ENCODE measurements around the gene PTPRS.
"Not testable (repeated sequence)": the region's sequence is repeated elsewhere in the genome, so short reads cannot be mapped to it uniquely, and the experiment has no call there.

PTPRS gene

DNA sequence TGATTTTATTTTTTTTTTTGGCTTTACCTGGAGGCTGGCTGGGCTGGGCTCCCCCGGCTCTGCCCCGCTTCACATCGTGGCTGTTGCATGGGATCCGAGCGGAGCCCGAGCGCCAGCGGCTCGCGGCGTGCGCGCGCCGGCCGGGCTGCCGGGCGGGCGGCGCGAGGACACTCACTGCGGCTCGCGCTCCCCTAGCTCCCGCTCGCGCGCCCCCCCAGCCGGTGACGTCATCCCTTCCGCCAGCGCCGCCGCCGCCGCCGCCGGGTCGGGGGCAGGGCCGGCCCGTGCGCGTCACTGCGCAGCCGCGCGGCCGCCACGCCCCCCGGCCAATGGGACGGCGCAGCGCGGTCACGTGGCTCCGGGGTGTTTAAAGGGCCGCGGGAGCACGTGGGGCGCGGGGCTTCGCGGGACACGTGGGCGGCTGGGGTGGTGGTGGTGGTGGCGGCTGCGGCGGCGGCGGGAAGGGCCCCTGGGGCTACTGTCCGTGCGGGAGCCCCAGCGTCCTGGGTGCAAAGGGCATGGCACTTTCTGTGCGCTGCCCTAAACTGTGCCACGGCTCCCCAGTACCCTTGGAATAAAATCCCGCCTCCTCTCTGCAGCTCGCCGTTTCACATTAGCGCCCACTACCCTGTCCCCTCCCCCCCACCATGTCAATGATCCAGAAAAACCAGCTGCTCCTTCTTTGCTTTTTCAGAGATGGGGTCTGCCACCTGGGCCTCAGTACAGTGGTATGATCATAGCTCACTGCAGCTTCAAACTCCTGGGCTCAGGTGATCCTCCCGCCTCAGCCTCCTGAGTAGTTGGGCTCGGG lies at the start of gene PTPRS:
TSS of gene PTPRS (minus strand) at position 176 of the 811 bp plus-strand sequence. CDS start 54,672 bp downstream, outside the sequence.
- peaks cover 5% of the 10 kb centered on the region for H3K9me3 Mint-ChIP-seq
- H3K4me1 Mint-ChIP-seq = peaks cover 31% of the 10 kb centered on the region
- H3K27me3 Mint-ChIP-seq = peaks cover 78% of the 10 kb centered on the region
- H3K4me3 Mint-ChIP-seq = peak within 1 kb of the TSS; percentile 72
- peaks cover 6% of the 10 kb centered on the region for H3K36me3 Mint-ChIP-seq
- ATAC-seq = peak; percentile 34
- H3K27ac Mint-ChIP-seq = no peak within 1 kb of the TSS

DNA sequence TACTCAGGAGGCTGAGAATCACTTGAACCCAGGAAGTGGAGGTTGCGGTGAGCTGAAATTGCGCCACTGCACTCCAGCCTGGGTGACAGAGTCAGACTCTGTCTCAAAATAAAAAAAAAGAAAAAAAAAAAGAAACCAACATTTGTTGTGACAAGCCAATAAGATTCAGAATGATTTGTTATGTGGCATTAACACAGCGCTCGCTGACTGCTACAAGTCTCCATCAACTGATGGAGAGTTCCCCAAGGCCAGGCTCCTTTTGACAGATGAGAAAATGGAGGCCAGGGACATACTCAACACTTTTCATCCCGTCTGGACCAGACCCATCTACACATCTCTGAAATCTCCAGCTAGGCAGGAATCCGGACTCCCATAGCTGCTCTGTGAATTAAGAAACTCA lies 48.7 kb upstream of the PTPRS start:
- Mint-ChIP-seq H3K9me3 (peaks cover 16% of the 10 kb centered on the region), H3K4me1 (no peaks in the 10 kb centered on the region), H3K36me3 (peaks cover 5% of the 10 kb centered on the region), H3K4me3 (no peak overlapping the region), H3K27ac (no peak overlapping the region), H3K27me3 (peaks cover 69% of the 10 kb centered on the region)
- ATAC-seq = no peak

- peaks cover 24% of the 10 kb centered on the region for H3K9me3 Mint-ChIP-seq
- no peak overlapping the region for H3K4me3 Mint-ChIP-seq
- H3K27ac Mint-ChIP-seq = no peak overlapping the region
- H3K36me3 Mint-ChIP-seq = peaks cover 5% of the 10 kb centered on the region
- H3K4me1 Mint-ChIP-seq = no peaks in the 10 kb centered on the region
- no peak for ATAC-seq
- peaks cover 51% of the 10 kb centered on the region for H3K27me3 Mint-ChIP-seq
These were observed 46.9 kb upstream of the PTPRS start for GRCh38 chr19:5387472-5387871.

DNA sequence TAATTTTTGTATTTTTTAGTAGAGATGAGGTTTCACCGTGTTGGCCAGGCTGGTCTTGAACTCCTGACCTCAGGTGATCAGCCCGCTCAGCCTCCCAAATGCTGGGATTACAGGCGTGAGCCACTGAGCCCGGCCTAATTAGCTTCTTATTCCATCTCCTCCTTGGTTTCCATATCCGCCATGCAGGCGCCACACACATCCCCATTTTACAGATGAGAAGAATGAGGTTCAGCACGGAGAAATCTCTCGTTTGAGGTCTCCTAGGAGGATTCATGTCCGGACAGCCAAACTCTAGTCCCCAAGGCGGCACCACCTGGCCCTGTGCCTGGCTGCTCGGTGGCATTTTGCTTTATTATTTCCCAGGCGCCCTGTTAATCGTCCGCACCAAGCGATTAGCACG lies 46.2 kb upstream of the PTPRS start:
- H3K9me3 Mint-ChIP-seq = peaks cover 26% of the 10 kb centered on the region
- H3K27me3 Mint-ChIP-seq = peaks cover 45% of the 10 kb centered on the region
- ATAC-seq = no peak
- H3K36me3 Mint-ChIP-seq = peaks cover 5% of the 10 kb centered on the region
- no peaks in the 10 kb centered on the region for H3K4me1 Mint-ChIP-seq
- no peak overlapping the region for H3K4me3 Mint-ChIP-seq
- H3K27ac Mint-ChIP-seq = no peak overlapping the region

GRCh38 chr19:5381197-5381596 lies 40.6 kb upstream of the PTPRS start:
- H3K4me3 Mint-ChIP-seq, H3K4me1 Mint-ChIP-seq, ATAC-seq, H3K27ac Mint-ChIP-seq: not testable (repeated sequence)
- Mint-ChIP-seq H3K36me3 (peaks cover 12% of the 10 kb centered on the region), H3K27me3 (peaks cover 37% of the 10 kb centered on the region), H3K9me3 (peaks cover 22% of the 10 kb centered on the region)

GRCh38 chr19:5380215-5380919 lies 39.8 kb upstream of the PTPRS start:
- H3K27me3 Mint-ChIP-seq = peaks cover 38% of the 10 kb centered on the region
- H3K4me3 Mint-ChIP-seq = no peak overlapping the region
- H3K36me3 Mint-ChIP-seq = peaks cover 12% of the 10 kb centered on the region
- H3K4me1 Mint-ChIP-seq = no peaks in the 10 kb centered on the region
- no peak for ATAC-seq
- peaks cover 25% of the 10 kb centered on the region for H3K9me3 Mint-ChIP-seq
- no peak overlapping the region for H3K27ac Mint-ChIP-seq

DNA sequence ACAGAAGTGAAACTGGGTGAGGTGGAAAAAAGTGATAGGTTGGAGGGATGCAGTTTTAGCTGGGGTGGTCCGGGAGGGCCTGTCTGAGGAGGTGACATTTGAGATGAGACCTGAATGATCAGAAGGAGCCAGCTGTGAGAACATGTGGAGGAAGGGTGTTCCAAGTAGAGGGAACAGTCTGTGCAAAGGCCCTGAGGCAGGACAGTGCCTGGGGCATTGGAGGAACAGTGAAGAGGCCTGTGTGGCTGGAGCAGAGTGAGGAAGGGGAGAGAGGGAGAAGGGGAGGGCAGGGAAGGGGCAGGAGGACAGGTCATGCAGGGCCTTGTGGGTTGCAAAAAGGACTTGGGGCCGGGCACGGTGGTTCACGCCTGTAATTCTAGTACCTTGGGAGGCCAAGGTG lies 36.3 kb upstream of the PTPRS start:
- H3K4me3 Mint-ChIP-seq = no peak overlapping the region
- ATAC-seq = no peak
- peaks cover 42% of the 10 kb centered on the region for H3K27me3 Mint-ChIP-seq
- H3K27ac Mint-ChIP-seq = no peak overlapping the region
- H3K36me3 Mint-ChIP-seq = peaks cover 7% of the 10 kb centered on the region
- peaks cover 14% of the 10 kb centered on the region for H3K9me3 Mint-ChIP-seq
- no peaks in the 10 kb centered on the region for H3K4me1 Mint-ChIP-seq

GRCh38 chr19:5372572-5373200 lies 32.1 kb upstream of the PTPRS start:
- H3K9me3 Mint-ChIP-seq = peaks cover 8% of the 10 kb centered on the region
- no peak overlapping the region for H3K27ac Mint-ChIP-seq
- H3K4me3 Mint-ChIP-seq = no peak overlapping the region
- H3K27me3 Mint-ChIP-seq = peaks cover 34% of the 10 kb centered on the region
- H3K4me1 Mint-ChIP-seq = no peaks in the 10 kb centered on the region
- no peak for ATAC-seq
- peaks cover 7% of the 10 kb centered on the region for H3K36me3 Mint-ChIP-seq

- ATAC-seq = no peak
- H3K4me3 Mint-ChIP-seq = no peak overlapping the region
- H3K27ac Mint-ChIP-seq = no peak overlapping the region
- no peaks in the 10 kb centered on the region for H3K36me3 Mint-ChIP-seq
- H3K4me1 Mint-ChIP-seq = no peaks in the 10 kb centered on the region
- H3K9me3 Mint-ChIP-seq = no peaks in the 10 kb centered on the region
- H3K27me3 Mint-ChIP-seq = peaks cover 8% of the 10 kb centered on the region
These were observed 29.4 kb upstream of the PTPRS start for GRCh38 chr19:5369962-5370367.

- ATAC-seq = no peak
- Mint-ChIP-seq H3K27me3 (peaks cover 2% of the 10 kb centered on the region), H3K4me3 (no peak overlapping the region), H3K4me1 (no peaks in the 10 kb centered on the region), H3K27ac (no peak overlapping the region), H3K36me3 (no peaks in the 10 kb centered on the region), H3K9me3 (no peaks in the 10 kb centered on the region)
These were observed 28.7 kb upstream of the PTPRS start for GRCh38 chr19:5369304-5369703.

DNA sequence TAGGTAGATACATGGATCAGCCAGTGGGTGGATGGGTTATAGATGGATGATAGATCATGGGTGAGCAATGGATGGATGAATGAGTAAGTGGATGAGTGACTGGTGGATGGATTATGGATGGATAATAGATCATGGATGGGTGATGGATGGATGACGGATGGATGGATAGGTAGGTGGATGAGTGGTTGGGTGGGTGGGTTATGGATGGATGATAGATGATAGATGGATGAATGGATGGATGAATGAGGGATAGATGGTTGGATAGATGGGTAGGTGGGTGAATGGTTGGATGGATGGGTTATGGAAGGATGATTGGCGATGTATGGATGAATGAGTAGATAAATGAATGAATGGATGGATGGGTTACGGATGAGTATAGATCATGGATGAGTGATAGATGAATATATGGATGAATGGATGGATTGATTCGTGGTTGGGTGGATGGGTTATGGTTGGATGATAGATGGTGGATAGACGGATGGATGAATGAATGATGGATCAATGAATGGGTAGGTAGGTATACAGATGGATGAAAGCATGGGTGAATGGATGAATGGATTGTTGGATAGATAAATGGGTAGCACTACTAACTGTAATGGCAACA lies 27.0 kb upstream of the PTPRS start:
- no peak overlapping the region for H3K4me3 Mint-ChIP-seq
- no peaks in the 10 kb centered on the region for H3K9me3 Mint-ChIP-seq
- no peaks in the 10 kb centered on the region for H3K4me1 Mint-ChIP-seq
- no peaks in the 10 kb centered on the region for H3K27me3 Mint-ChIP-seq
- ATAC-seq = no peak
- no peaks in the 10 kb centered on the region for H3K36me3 Mint-ChIP-seq
- H3K27ac Mint-ChIP-seq = no peak overlapping the region

- ATAC-seq = no peak
- H3K27me3 Mint-ChIP-seq = peaks cover 15% of the 10 kb centered on the region
- H3K9me3 Mint-ChIP-seq = no peaks in the 10 kb centered on the region
- H3K4me1 Mint-ChIP-seq = no peaks in the 10 kb centered on the region
- no peaks in the 10 kb centered on the region for H3K36me3 Mint-ChIP-seq
- no peak overlapping the region for H3K27ac Mint-ChIP-seq
- H3K4me3 Mint-ChIP-seq = no peak overlapping the region
These were observed 25.3 kb upstream of the PTPRS start for GRCh38 chr19:5365905-5366304.

GRCh38 chr19:5364674-5365073 lies 24.1 kb upstream of the PTPRS start:
- Mint-ChIP-seq H3K27ac (no peak overlapping the region), H3K4me3 (no peak overlapping the region), H3K9me3 (no peaks in the 10 kb centered on the region), H3K27me3 (peaks cover 27% of the 10 kb centered on the region), H3K4me1 (no peaks in the 10 kb centered on the region), H3K36me3 (no peaks in the 10 kb centered on the region)
- ATAC-seq = no peak

DNA sequence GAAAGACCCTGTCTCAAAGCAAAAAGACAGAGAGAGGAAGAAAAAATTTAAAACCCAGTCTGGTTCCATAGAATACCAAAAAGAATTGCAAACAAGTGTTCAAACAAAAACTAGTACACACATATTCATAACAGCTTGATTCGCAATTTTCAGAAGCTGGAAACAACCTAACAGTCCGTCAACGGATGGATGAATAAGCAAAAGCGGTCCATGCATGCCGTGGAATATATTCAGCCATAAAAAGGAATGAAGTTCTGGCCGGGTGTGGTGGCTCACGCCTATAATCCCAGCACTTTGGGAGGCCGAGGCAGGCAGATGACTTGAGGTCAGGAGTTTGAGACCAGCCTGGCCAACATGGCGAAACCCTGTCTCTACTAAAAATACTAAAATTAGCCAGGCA lies 21.2 kb upstream of the PTPRS start:
- not testable (repeated sequence) for H3K9me3 Mint-ChIP-seq, H3K4me3 Mint-ChIP-seq, ATAC-seq, H3K4me1 Mint-ChIP-seq, H3K36me3 Mint-ChIP-seq, H3K27ac Mint-ChIP-seq
- H3K27me3 Mint-ChIP-seq = peaks cover 55% of the 10 kb centered on the region

DNA sequence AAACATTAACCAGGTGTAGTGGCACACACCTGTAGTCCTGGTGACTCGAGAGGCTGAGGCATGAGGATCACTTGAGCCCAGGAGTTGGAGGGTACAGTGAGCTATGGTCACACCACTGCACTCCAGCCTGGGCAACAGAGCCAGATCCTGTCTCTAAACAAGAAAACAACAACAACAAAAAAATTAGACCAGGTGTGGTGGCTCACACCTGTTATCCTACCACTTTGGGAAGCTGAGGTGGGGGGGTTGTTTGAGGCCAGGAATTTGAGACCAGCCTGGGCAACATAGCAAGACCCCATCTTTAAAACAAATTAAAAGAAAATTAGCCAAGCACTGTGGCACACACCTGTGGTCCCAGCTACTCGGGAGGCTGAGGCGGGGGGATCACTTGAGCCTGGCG lies 20.8 kb upstream of the PTPRS start:
- no peak overlapping the region for H3K27ac Mint-ChIP-seq
- no peaks in the 10 kb centered on the region for H3K36me3 Mint-ChIP-seq
- H3K4me1 Mint-ChIP-seq = no peaks in the 10 kb centered on the region
- H3K9me3 Mint-ChIP-seq = peaks cover 2% of the 10 kb centered on the region
- ATAC-seq = no peak
- peaks cover 59% of the 10 kb centered on the region for H3K27me3 Mint-ChIP-seq
- H3K4me3 Mint-ChIP-seq = no peak overlapping the region

All from stimulated activated memory B cell treated with anti-CD40 and anti-IgM and Interleukin-4, amounts not matched to agents 10 μg/mL and 1 μg/mL and 100 μg/mL, for 72 hours (primary cell).